SK-N-SH (cell line): ENCODE measurements around the gene CDX1.

ENCODE experiments used
- GABPA ChIP-seq: IDR thresholded peaks from 2 replicates; pipeline ENCODE4 v1.4.0; 2012; ENCODE audit warnings: low read depth, mild to moderate bottlenecking
- SMC3 ChIP-seq: IDR thresholded peaks from 2 replicates; pipeline ENCODE4 v1.6.1; 2012; ENCODE audit warnings: low read depth, low read length, improper control_type of control experiment
- TF ChIP-seq, protein P1 (sequence below): fragments of 200-600 bp; sonication (generic); IDR thresholded peaks from 2 replicates; pipeline ENCODE4 v1.6.1; 2017; ENCODE audit warnings: antibody characterized with exemption, mild to moderate bottlenecking, moderate library complexity

DNA sequence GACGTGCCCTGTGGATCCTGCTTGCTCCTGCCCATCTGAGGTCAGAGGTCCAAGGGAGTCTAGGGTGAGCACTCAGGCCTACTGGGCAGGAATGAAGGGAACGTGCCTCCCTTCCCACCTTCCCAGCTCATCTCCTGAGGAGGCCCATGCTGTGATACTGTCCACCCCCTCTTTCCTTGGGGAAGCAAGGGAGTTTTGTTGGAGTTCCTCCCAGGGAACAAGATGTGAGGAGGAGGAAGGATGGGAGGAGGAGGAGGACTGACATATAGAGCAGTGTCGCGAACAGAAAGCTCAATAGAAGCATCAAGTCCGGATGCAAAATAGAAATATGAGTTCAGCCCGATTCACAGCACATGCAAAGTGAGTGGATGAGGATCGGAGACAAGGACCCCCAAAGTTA is 64.3 kb downstream of the CDX1 start:
- no peak for TF ChIP-seq SMC3
- TF ChIP-seq, protein P1, sequence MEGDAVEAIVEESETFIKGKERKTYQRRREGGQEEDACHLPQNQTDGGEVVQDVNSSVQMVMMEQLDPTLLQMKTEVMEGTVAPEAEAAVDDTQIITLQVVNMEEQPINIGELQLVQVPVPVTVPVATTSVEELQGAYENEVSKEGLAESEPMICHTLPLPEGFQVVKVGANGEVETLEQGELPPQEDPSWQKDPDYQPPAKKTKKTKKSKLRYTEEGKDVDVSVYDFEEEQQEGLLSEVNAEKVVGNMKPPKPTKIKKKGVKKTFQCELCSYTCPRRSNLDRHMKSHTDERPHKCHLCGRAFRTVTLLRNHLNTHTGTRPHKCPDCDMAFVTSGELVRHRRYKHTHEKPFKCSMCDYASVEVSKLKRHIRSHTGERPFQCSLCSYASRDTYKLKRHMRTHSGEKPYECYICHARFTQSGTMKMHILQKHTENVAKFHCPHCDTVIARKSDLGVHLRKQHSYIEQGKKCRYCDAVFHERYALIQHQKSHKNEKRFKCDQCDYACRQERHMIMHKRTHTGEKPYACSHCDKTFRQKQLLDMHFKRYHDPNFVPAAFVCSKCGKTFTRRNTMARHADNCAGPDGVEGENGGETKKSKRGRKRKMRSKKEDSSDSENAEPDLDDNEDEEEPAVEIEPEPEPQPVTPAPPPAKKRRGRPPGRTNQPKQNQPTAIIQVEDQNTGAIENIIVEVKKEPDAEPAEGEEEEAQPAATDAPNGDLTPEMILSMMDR, result no peak
- no peak for TF ChIP-seq GABPA
